ENCODE results near the gene SERPINE3.

DNA sequence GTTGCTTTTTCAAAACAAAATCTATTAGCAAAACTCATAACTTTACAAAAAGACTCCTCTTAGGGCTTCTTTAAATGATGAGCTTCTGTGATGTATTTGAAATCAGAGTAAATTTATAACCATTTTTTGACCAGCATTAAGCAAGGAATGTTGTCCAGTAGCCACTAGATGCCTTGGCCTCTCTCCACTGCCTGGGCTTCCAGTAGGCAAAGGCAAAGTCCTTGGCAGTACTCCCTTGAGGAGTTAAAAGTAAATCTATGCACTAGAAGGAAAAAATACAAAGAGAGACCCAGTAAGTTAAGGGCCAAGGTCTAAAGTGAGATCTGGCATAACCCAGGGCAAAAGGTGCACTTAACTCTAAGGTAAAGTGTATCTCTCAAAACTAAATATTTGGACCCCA lies 9.5 kb downstream of the SERPINE3 start:
- TF ChIP-seq, protein P1, sequence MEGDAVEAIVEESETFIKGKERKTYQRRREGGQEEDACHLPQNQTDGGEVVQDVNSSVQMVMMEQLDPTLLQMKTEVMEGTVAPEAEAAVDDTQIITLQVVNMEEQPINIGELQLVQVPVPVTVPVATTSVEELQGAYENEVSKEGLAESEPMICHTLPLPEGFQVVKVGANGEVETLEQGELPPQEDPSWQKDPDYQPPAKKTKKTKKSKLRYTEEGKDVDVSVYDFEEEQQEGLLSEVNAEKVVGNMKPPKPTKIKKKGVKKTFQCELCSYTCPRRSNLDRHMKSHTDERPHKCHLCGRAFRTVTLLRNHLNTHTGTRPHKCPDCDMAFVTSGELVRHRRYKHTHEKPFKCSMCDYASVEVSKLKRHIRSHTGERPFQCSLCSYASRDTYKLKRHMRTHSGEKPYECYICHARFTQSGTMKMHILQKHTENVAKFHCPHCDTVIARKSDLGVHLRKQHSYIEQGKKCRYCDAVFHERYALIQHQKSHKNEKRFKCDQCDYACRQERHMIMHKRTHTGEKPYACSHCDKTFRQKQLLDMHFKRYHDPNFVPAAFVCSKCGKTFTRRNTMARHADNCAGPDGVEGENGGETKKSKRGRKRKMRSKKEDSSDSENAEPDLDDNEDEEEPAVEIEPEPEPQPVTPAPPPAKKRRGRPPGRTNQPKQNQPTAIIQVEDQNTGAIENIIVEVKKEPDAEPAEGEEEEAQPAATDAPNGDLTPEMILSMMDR (optimal IDR thresholded peaks at IDR 0.05 in 1 of 3, IDR thresholded peaks at IDR 0.05 in 1 of 3, conservative IDR thresholded peaks at IDR 0.05 in 1 of 3; ENCODE audit: extremely low read depth in 1 of 3, insufficient read depth in 2 of 3, low read length in 3 of 3): no peak
- TF ChIP-seq EZH2 (IDR thresholded peaks at IDR 0.05; ENCODE audit: low read length): no peak
